Measurements from ENCODE around the gene ZC2HC1B. TPM values are rescaled to one million over a fixed set of nuclear protein-coding genes. Genes with fewer than 3 reads are reported as not detected.

The ZC2HC1B gene
- total RNA-seq, 5 donors from 2014 or later (not counting 1 experiment from before 2014, with no cell fraction given), result not detected

- ChIA-PET POLR2A (interaction anchor here in 1 of 2 donors (0.6 kb wide), 1 partner anchor 1988 kb away, joined by 3 read pairs; no protein-coding TSS in a partner anchor), CTCF (interaction anchor here in 1 of 2 donors (0.6 to 0.9 kb wide), 2 partner anchors 384 to 757 kb away, joined by 3 read pairs; no protein-coding TSS in a partner anchor)
- H3K36me3 ChIP-seq (ENCODE audit: control insufficient read depth in 2 of 2, extremely low read depth in 1 of 2, insufficient read depth in 1 of 2, low read length in 1 of 2), result no peaks in the 10 kb centered on the region
- no peaks in the 10 kb centered on the region for H3K9me3 ChIP-seq
- Mint-ChIP-seq H3K27ac (no peak overlapping the region), H3K36me3 (no peaks in the 10 kb centered on the region), H3K4me1 (no peaks in the 10 kb centered on the region), H3K4me3 (no peak overlapping the region), H3K27me3 (peaks cover 0 to 2% of the 10 kb centered on the region in 2 donors), H3K9me3 (no peaks in the 10 kb centered on the region)
- H3K4me1 ChIP-seq (ENCODE audit: control insufficient read depth in 1 of 2, extremely low read depth in 1 of 2, insufficient read depth in 2 of 2, low read length in 2 of 2), result no peaks in the 10 kb centered on the region
- ATAC-seq (replicated peaks in 1 of 4), result no peak
- no peaks in the 10 kb centered on the region for H3K27me3 ChIP-seq (replicated peaks in 1 of 2; ENCODE audit: control insufficient read depth in 2 of 2, extremely low read depth in 1 of 2, insufficient read depth in 2 of 2, low read length in 1 of 2)
- no peak for DNase-seq
- no peak overlapping the region for H3K4me3 ChIP-seq (ENCODE audit: control insufficient read depth in 1 of 2, extremely low read depth in 1 of 2, low read length in 1 of 2)
- no peak overlapping the region for H3K27ac ChIP-seq (ENCODE audit: low read length)
- 98% methylated on average over 8 of the region's 11 CpGs for WGBS (ENCODE audit: insufficient coverage)
These were observed 94.6 kb downstream of the ZC2HC1B start for GRCh38 chr6:143958839-143959399.

- ChIA-PET POLR2A (no interaction called here), CTCF (interaction anchor here in 1 of 2 donors (0.5 to 0.8 kb wide), 2 partner anchors 9 to 130 kb away, joined by 3 to 6 read pairs; no protein-coding TSS in a partner anchor)
- H3K27me3 ChIP-seq (replicated peaks in 1 of 2; ENCODE audit: control insufficient read depth in 2 of 2, extremely low read depth in 1 of 2, insufficient read depth in 2 of 2, low read length in 1 of 2), result no peaks in the 10 kb centered on the region
- no peaks in the 10 kb centered on the region for H3K9me3 Mint-ChIP-seq
- no peaks in the 10 kb centered on the region for H3K36me3 ChIP-seq (ENCODE audit: control insufficient read depth in 2 of 2, extremely low read depth in 1 of 2, insufficient read depth in 1 of 2, low read length in 1 of 2)
- no peaks in the 10 kb centered on the region for H3K4me1 ChIP-seq (ENCODE audit: control insufficient read depth in 1 of 2, extremely low read depth in 1 of 2, insufficient read depth in 2 of 2, low read length in 2 of 2)
- DNase-seq (no peak), ATAC-seq (replicated peaks in 1 of 4) (no peak)
- no peak overlapping the region for H3K4me3 Mint-ChIP-seq
- H3K36me3 Mint-ChIP-seq, result no peaks in the 10 kb centered on the region
- H3K4me3 ChIP-seq (ENCODE audit: control insufficient read depth in 1 of 2, extremely low read depth in 1 of 2, low read length in 1 of 2), result no peak overlapping the region
- no peak overlapping the region for H3K27ac Mint-ChIP-seq
- no peaks in the 10 kb centered on the region for H3K4me1 Mint-ChIP-seq
- H3K9me3 ChIP-seq, result no peaks in the 10 kb centered on the region
- H3K27me3 Mint-ChIP-seq, result peaks cover 0 to 2% of the 10 kb centered on the region in 2 donors
- WGBS (ENCODE audit: insufficient coverage), result 100% methylated on average over 1 of the region's 4 CpGs
- H3K27ac ChIP-seq (ENCODE audit: low read length), result no peak overlapping the region
These were observed 95.7 kb downstream of the ZC2HC1B start for GRCh38 chr6:143959927-143960326.

GRCh38 chr6:143961066-143961465 is 96.8 kb downstream of the ZC2HC1B start:
- Histone ChIP-seq H3K4me3 (ENCODE audit: control insufficient read depth in 1 of 2, extremely low read depth in 1 of 2, low read length in 1 of 2) (no peak overlapping the region), H3K4me1 (ENCODE audit: control insufficient read depth in 1 of 2, extremely low read depth in 1 of 2, insufficient read depth in 2 of 2, low read length in 2 of 2) (no peaks in the 10 kb centered on the region), H3K27ac (ENCODE audit: low read length) (no peak overlapping the region), H3K27me3 (replicated peaks in 1 of 2; ENCODE audit: control insufficient read depth in 2 of 2, extremely low read depth in 1 of 2, insufficient read depth in 2 of 2, low read length in 1 of 2) (no peaks in the 10 kb centered on the region), H3K36me3 (ENCODE audit: control insufficient read depth in 2 of 2, extremely low read depth in 1 of 2, insufficient read depth in 1 of 2, low read length in 1 of 2) (no peaks in the 10 kb centered on the region), H3K9me3 (no peaks in the 10 kb centered on the region)
- Mint-ChIP-seq H3K4me1 (no peaks in the 10 kb centered on the region), H3K27me3 (peaks cover 0 to 2% of the 10 kb centered on the region in 2 donors), H3K9me3 (no peaks in the 10 kb centered on the region), H3K27ac (no peak overlapping the region), H3K36me3 (peaks cover 3% of the 10 kb centered on the region), H3K4me3 (no peak overlapping the region)
- ChIA-PET CTCF (no interaction called here), POLR2A (no interaction called here)
- DNase-seq (no peak), ATAC-seq (replicated peaks in 1 of 4) (no peak)
- WGBS (ENCODE audit: insufficient coverage), result 100% methylated on average over 1 of the region's 3 CpGs

GRCh38 chr6:143961886-143962878 is 97.9 kb downstream of the ZC2HC1B start:
- H3K36me3 ChIP-seq (ENCODE audit: control insufficient read depth in 2 of 2, extremely low read depth in 1 of 2, insufficient read depth in 1 of 2, low read length in 1 of 2), result no peaks in the 10 kb centered on the region
- H3K9me3 ChIP-seq, result no peaks in the 10 kb centered on the region
- H3K4me1 Mint-ChIP-seq, result no peaks in the 10 kb centered on the region
- H3K4me1 ChIP-seq (ENCODE audit: control insufficient read depth in 1 of 2, extremely low read depth in 1 of 2, insufficient read depth in 2 of 2, low read length in 2 of 2), result no peaks in the 10 kb centered on the region
- H3K36me3 Mint-ChIP-seq, result peaks cover 3% of the 10 kb centered on the region
- H3K9me3 Mint-ChIP-seq, result no peaks in the 10 kb centered on the region
- no peak for DNase-seq
- no peaks in the 10 kb centered on the region for H3K27me3 ChIP-seq (replicated peaks in 1 of 2; ENCODE audit: control insufficient read depth in 2 of 2, extremely low read depth in 1 of 2, insufficient read depth in 2 of 2, low read length in 1 of 2)
- H3K4me3 Mint-ChIP-seq, result no peak overlapping the region
- H3K27me3 Mint-ChIP-seq, result peaks cover 0 to 2% of the 10 kb centered on the region in 2 donors
- ATAC-seq (replicated peaks in 1 of 4), result no peak
- no peak overlapping the region for H3K27ac ChIP-seq (ENCODE audit: low read length)
- no peak overlapping the region for H3K27ac Mint-ChIP-seq
- no peak overlapping the region for H3K4me3 ChIP-seq (ENCODE audit: control insufficient read depth in 1 of 2, extremely low read depth in 1 of 2, low read length in 1 of 2)
- WGBS (ENCODE audit: insufficient coverage), result 96% methylated on average over 4 of the region's 12 CpGs
- CTCF ChIA-PET, result no interaction called here
- POLR2A ChIA-PET, result no interaction called here

GRCh38 chr6:143963158-143963919 is 99.1 kb downstream of the ZC2HC1B start:
- no peaks in the 10 kb centered on the region for H3K36me3 ChIP-seq (ENCODE audit: control insufficient read depth in 2 of 2, extremely low read depth in 1 of 2, insufficient read depth in 1 of 2, low read length in 1 of 2)
- no peaks in the 10 kb centered on the region for H3K27me3 ChIP-seq (replicated peaks in 1 of 2; ENCODE audit: control insufficient read depth in 2 of 2, extremely low read depth in 1 of 2, insufficient read depth in 2 of 2, low read length in 1 of 2)
- Mint-ChIP-seq H3K4me3 (no peak overlapping the region), H3K4me1 (no peaks in the 10 kb centered on the region), H3K27me3 (peaks cover 0 to 2% of the 10 kb centered on the region in 2 donors), H3K36me3 (peaks cover 3% of the 10 kb centered on the region), H3K9me3 (no peaks in the 10 kb centered on the region), H3K27ac (no peak overlapping the region)
- no peak overlapping the region for H3K4me3 ChIP-seq (ENCODE audit: control insufficient read depth in 1 of 2, extremely low read depth in 1 of 2, low read length in 1 of 2)
- ATAC-seq (replicated peaks in 1 of 4) (no peak), DNase-seq (no peak)
- ChIA-PET CTCF (interaction anchor here in 1 of 2 donors (1.2 kb wide), 1 partner anchor 19 kb away, joined by 3 read pairs; no protein-coding TSS in a partner anchor), POLR2A (interaction anchor here (0.5 kb wide), 2 partner anchors 69 to 1323 kb away, joined by 3 read pairs; no protein-coding TSS in a partner anchor)
- H3K9me3 ChIP-seq, result no peaks in the 10 kb centered on the region
- H3K4me1 ChIP-seq (ENCODE audit: control insufficient read depth in 1 of 2, extremely low read depth in 1 of 2, insufficient read depth in 2 of 2, low read length in 2 of 2), result no peaks in the 10 kb centered on the region
- H3K27ac ChIP-seq (ENCODE audit: low read length), result no peak overlapping the region
- 82% methylated on average over 3 of the region's 7 CpGs for WGBS (ENCODE audit: insufficient coverage)

GRCh38 chr6:143964674-143965081 is 100.4 kb downstream of the ZC2HC1B start:
- H3K27me3 Mint-ChIP-seq, result peaks cover 0 to 2% of the 10 kb centered on the region in 2 donors
- H3K36me3 ChIP-seq (ENCODE audit: control insufficient read depth in 2 of 2, extremely low read depth in 1 of 2, insufficient read depth in 1 of 2, low read length in 1 of 2), result no peaks in the 10 kb centered on the region
- CTCF ChIA-PET, result no interaction called here
- H3K4me1 ChIP-seq (ENCODE audit: control insufficient read depth in 1 of 2, extremely low read depth in 1 of 2, insufficient read depth in 2 of 2, low read length in 2 of 2), result no peaks in the 10 kb centered on the region
- no peaks in the 10 kb centered on the region for H3K4me1 Mint-ChIP-seq
- ATAC-seq (replicated peaks in 1 of 4) (no peak), DNase-seq (no peak)
- no peak overlapping the region for H3K27ac Mint-ChIP-seq
- no peaks in the 10 kb centered on the region for H3K27me3 ChIP-seq (replicated peaks in 1 of 2; ENCODE audit: control insufficient read depth in 2 of 2, extremely low read depth in 1 of 2, insufficient read depth in 2 of 2, low read length in 1 of 2)
- WGBS (ENCODE audit: insufficient coverage), result 96% methylated on average over 4 of the region's 6 CpGs
- H3K4me3 Mint-ChIP-seq, result no peak overlapping the region
- peaks cover 3% of the 10 kb centered on the region for H3K36me3 Mint-ChIP-seq
- no peak overlapping the region for H3K4me3 ChIP-seq (ENCODE audit: control insufficient read depth in 1 of 2, extremely low read depth in 1 of 2, low read length in 1 of 2)
- H3K9me3 Mint-ChIP-seq, result no peaks in the 10 kb centered on the region
- POLR2A ChIA-PET, result no interaction called here
- H3K9me3 ChIP-seq, result no peaks in the 10 kb centered on the region
- no peak overlapping the region for H3K27ac ChIP-seq (ENCODE audit: low read length)

All from T-cell (primary cell).